RWPE2 (cell line): ENCODE results near the gene ACBD4.

Experiments used
- ATAC-seq: fragments of 200-7000 bp; cut with Tn5 transposase; 3 replicates; pipeline ENCODE4 v1.9.1; 2021; ENCODE audit warnings: low read depth
- DNase-seq: peaks from one replicate; pipeline ENCODE4 v3.0.0-alpha.2; 2020; ENCODE audit warnings: low spot score
- H3K27ac ChIP-seq: fragments of 450-650 bp; 2 replicates; pipeline ENCODE4 v1.5.1; 2017; ENCODE audit warnings: mild to moderate bottlenecking; ENCODE audit not compliant: poor library complexity, severe bottlenecking
- H3K27me3 ChIP-seq: fragments of 250-450 bp; sonication (Bioruptor Pico); 2 replicates; pipeline ENCODE4 v1.5.1; 2021; ENCODE audit warnings: mild to moderate bottlenecking, moderate library complexity; ENCODE audit not compliant: insufficient read depth, poor library complexity, severe bottlenecking
- H3K36me3 ChIP-seq: fragments of 250-450 bp; sonication (Bioruptor Pico); 2 replicates; pipeline ENCODE4 v1.5.1; 2020; ENCODE audit warnings: low read depth, mild to moderate bottlenecking, moderate library complexity
- H3K4me1 ChIP-seq: fragments of 250-450 bp; sonication (Bioruptor Pico); 2 replicates; pipeline ENCODE4 v1.5.1; 2021; ENCODE audit warnings: mild to moderate bottlenecking, moderate library complexity; ENCODE audit not compliant: insufficient read depth, poor library complexity, severe bottlenecking
- H3K4me3 ChIP-seq: fragments of 250-450 bp; sonication (Bioruptor Pico); 2 replicates; pipeline ENCODE4 v1.5.1; 2021; ENCODE audit warnings: mild to moderate bottlenecking, moderate library complexity; ENCODE audit not compliant: severe bottlenecking
- H3K9me3 ChIP-seq: fragments of 250-450 bp; sonication (Bioruptor Pico); 2 replicates; pipeline ENCODE4 v1.5.1; 2021; ENCODE audit warnings: mild to moderate bottlenecking, moderate library complexity; ENCODE audit not compliant: severe bottlenecking
- TF ChIP-seq, protein P1 (sequence below): fragments of 450-650 bp; IDR thresholded peaks from one replicate; pipeline ENCODE4 v1.5.1; 2017; ENCODE audit warnings: mild to moderate bottlenecking, moderate library complexity; ENCODE audit not compliant: poor library complexity, severe bottlenecking

ACBD4 gene

DNA sequence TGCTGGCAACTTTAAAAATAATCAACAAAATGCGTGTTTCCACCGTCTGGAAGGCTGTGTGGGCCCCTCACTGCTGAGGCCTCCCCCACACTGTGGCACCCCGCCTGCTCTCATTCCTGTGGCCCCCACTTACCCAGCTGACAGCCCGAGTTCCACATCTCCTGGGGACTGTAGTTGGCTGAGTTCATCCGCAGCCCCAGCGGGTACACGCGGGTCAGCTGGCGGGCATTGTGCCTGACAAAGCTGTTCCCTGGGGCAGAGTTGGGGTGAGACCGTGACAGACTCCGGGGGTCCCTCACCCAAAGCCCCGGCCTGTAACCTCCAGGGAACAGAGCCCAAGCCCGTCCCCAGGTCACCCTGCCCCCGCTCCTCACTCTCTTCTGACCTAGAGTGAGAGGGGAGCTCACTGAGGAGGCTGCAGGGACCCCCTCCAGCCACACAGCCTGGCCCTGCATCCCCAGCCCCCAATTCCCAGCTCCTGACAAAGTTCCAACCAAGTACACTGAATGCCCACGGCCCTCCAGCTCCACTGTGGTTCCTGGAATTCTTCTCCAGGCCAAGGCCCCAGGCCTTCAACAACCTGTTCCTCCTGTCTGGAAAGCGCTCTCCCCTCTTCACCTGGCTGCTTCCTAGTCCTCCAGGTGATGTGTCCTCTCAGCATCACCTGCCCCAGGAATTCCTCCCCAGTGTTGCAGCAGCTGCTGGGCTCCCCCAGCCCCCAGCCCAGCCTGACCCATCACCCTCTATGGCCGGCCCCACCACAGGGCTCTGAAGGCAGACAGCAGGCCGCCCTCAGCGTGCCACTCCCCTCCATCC, 21.2 kb upstream of the ACBD4 start:
- no peaks in the 10 kb centered on the region for H3K27me3 ChIP-seq
- no peaks in the 10 kb centered on the region for H3K4me1 ChIP-seq
- H3K36me3 ChIP-seq, result peaks cover 65% of the 10 kb centered on the region
- no peak for ATAC-seq
- no peaks in the 10 kb centered on the region for H3K9me3 ChIP-seq
- DNase-seq, result no peak
- H3K4me3 ChIP-seq, result no peak overlapping the region
- TF ChIP-seq, protein P1, sequence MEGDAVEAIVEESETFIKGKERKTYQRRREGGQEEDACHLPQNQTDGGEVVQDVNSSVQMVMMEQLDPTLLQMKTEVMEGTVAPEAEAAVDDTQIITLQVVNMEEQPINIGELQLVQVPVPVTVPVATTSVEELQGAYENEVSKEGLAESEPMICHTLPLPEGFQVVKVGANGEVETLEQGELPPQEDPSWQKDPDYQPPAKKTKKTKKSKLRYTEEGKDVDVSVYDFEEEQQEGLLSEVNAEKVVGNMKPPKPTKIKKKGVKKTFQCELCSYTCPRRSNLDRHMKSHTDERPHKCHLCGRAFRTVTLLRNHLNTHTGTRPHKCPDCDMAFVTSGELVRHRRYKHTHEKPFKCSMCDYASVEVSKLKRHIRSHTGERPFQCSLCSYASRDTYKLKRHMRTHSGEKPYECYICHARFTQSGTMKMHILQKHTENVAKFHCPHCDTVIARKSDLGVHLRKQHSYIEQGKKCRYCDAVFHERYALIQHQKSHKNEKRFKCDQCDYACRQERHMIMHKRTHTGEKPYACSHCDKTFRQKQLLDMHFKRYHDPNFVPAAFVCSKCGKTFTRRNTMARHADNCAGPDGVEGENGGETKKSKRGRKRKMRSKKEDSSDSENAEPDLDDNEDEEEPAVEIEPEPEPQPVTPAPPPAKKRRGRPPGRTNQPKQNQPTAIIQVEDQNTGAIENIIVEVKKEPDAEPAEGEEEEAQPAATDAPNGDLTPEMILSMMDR, result no peak
- no peak overlapping the region for H3K27ac ChIP-seq

DNA sequence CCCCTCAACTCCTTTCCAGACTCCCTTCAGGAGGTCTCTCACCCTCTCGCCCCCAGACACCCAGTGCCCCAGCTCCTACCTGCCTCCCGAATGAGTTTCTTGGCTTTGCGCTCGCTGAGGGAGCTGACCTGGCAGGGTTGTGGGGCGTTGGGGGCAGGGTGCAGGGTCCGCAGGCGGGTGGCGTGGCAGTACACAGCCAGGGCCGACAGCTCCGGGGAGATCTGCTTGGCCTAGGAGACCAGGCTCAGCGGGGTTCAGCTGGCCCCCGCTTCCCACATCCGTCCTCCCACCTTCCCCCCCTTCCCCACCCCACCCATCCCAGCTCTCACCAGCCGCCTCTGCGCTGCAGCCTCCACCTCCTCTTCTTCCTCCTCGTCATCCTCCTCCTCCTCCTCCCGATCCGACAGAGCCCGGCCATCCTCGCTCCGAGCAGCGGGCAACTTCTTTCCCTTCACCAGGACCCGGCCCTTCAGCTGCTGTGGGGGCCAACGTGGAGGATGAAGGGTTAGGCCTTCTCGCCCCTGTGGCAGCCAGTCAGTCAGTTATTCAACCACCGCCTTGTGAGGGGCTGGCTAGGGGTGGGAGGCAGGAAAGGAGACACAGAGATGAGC, 20.4 kb upstream of the ACBD4 start:
- peaks cover 64% of the 10 kb centered on the region for H3K36me3 ChIP-seq
- TF ChIP-seq, protein P1, result no peak
- DNase-seq, result no peak
- H3K27me3 ChIP-seq, result no peaks in the 10 kb centered on the region
- no peaks in the 10 kb centered on the region for H3K9me3 ChIP-seq
- no peak overlapping the region for H3K27ac ChIP-seq
- no peaks in the 10 kb centered on the region for H3K4me1 ChIP-seq
- H3K4me3 ChIP-seq, result no peak overlapping the region
- ATAC-seq, result no peak

DNA sequence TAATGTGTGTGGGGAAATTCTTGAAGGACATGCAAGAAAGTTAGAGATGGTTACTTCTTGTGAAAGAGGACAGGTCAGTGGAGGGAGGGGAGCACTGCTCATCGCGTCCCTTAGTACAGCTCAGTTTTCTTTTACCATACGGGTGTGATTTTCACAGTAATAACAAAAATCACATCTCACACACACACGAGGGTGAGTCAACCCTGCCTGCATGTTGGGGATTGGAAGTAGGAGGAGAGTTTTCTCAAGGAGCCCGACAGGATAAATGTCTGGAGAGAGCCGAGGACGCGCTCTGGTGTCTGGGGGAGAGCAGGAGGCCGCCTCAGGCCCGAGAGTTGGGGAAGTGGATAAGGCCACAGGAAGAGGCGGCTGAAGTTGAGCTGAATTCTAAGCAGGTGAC, 19.6 kb upstream of the ACBD4 start:
- DNase-seq (no peak), ATAC-seq (no peak)
- H3K27ac ChIP-seq, result no peak overlapping the region
- no peaks in the 10 kb centered on the region for H3K9me3 ChIP-seq
- peaks cover 64% of the 10 kb centered on the region for H3K36me3 ChIP-seq
- TF ChIP-seq, protein P1, result no peak
- H3K4me3 ChIP-seq, result no peak overlapping the region
- H3K27me3 ChIP-seq, result no peaks in the 10 kb centered on the region
- no peaks in the 10 kb centered on the region for H3K4me1 ChIP-seq

DNA sequence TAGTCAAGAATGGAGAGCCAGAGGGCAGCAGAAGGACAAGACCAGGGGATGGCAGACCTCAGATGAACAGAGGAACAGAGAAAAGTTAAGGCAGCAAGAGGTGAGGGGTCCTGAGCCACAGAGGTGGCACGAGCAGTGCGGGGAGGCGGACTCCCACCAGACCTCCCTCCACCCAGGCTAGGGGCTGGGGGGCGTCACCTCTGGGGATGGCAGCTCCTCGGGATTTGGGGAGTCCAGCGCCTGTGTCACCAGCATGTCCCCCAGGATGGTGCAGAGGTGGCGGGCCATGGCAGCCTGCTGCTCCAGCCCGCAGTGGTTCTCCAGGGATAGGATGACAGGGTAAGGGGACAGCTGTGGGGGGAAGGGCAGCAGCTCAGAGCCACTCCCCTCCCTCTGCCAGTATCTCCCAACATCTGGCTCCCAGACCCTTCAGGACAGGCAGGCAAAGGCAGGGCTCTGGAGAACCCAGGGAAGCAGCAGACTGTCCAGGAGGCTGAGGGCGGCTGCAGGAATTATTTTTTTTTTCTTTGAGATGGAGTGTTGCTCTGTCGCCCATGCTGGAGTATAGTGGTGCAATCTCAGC, 19.0 kb upstream of the ACBD4 start:
- H3K9me3 ChIP-seq, result no peaks in the 10 kb centered on the region
- no peaks in the 10 kb centered on the region for H3K4me1 ChIP-seq
- TF ChIP-seq, protein P1, result no peak
- H3K4me3 ChIP-seq, result no peak overlapping the region
- no peaks in the 10 kb centered on the region for H3K27me3 ChIP-seq
- peaks cover 58% of the 10 kb centered on the region for H3K36me3 ChIP-seq
- H3K27ac ChIP-seq, result no peak overlapping the region
- DNase-seq (no peak), ATAC-seq (no peak)
